ENCODE results near the gene UGGT1. TPM values are rescaled to one million over a fixed set of nuclear protein-coding genes. Genes with fewer than 3 reads are reported as not detected.
"Not testable (repeated sequence)": the region's sequence is repeated elsewhere in the genome, so short reads cannot be mapped to it uniquely, and the experiment has no call there.

Gene UGGT1
- total RNA-seq, 6 donors from 2014 or later: 34.1 to 103 (median 43.1) TPM

- Histone ChIP-seq H3K9me3 (no peaks in the 10 kb centered on the region), H3K4me3 (no peak overlapping the region), H3K4me1 (no peaks in the 10 kb centered on the region), H3K27ac (no peak overlapping the region), H3K36me3 (peaks cover 9 to 95% (median 66%) of the 10 kb centered on the region in 4 donors), H3K27me3 (no peaks in the 10 kb centered on the region)
- no peak for DNase-seq
- TF ChIP-seq EP300 (IDR thresholded peaks at IDR 0.05) (no peak), POLR2AphosphoS5 (IDR thresholded peaks at IDR 0.05) (no peak), POLR2A (IDR thresholded peaks at IDR 0.05) (no peak)
- TF ChIP-seq, protein P1, sequence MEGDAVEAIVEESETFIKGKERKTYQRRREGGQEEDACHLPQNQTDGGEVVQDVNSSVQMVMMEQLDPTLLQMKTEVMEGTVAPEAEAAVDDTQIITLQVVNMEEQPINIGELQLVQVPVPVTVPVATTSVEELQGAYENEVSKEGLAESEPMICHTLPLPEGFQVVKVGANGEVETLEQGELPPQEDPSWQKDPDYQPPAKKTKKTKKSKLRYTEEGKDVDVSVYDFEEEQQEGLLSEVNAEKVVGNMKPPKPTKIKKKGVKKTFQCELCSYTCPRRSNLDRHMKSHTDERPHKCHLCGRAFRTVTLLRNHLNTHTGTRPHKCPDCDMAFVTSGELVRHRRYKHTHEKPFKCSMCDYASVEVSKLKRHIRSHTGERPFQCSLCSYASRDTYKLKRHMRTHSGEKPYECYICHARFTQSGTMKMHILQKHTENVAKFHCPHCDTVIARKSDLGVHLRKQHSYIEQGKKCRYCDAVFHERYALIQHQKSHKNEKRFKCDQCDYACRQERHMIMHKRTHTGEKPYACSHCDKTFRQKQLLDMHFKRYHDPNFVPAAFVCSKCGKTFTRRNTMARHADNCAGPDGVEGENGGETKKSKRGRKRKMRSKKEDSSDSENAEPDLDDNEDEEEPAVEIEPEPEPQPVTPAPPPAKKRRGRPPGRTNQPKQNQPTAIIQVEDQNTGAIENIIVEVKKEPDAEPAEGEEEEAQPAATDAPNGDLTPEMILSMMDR (IDR thresholded peaks at IDR 0.05): no peak
- ATAC-seq (ENCODE audit: low FRiP score in 2 of 2): no peak
- 91 to 92% methylated on average over 5 of the region's 5 CpGs for WGBS, 2 donors
These were observed 81.2 kb downstream of the UGGT1 start for GRCh38 chr2:128172191-128172590.

DNA sequence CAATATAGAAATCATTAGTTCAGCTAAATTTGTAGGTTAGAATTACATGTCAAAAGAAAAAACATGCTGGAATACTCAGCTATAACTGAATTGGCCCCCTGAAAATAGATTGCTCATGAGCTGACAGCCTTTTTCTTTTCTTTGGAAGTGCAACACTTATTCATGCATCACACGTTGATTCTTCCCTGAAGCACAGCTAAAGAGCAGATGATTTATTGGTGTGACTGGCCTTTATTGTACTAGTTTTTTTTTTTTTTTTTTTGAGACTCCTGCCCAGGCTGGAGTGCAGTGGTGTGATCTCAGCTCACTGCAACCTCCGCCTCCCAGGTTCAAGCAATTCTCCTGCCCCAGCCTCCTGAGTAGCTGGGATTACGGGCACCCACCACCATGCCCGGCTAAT is 83.1 kb downstream of the UGGT1 start:
- H3K4me3 ChIP-seq; ATAC-seq (ENCODE audit: low FRiP score in 2 of 2); H3K27ac ChIP-seq; H3K27me3 ChIP-seq; DNase-seq; H3K9me3 ChIP-seq; H3K4me1 ChIP-seq: not testable (repeated sequence)
- H3K36me3 ChIP-seq: peaks cover 9 to 98% (median 70%) of the 10 kb centered on the region in 4 donors
- WGBS, 2 donors: 96 to 98% methylated on average over 4 of the region's 4 CpGs

DNA sequence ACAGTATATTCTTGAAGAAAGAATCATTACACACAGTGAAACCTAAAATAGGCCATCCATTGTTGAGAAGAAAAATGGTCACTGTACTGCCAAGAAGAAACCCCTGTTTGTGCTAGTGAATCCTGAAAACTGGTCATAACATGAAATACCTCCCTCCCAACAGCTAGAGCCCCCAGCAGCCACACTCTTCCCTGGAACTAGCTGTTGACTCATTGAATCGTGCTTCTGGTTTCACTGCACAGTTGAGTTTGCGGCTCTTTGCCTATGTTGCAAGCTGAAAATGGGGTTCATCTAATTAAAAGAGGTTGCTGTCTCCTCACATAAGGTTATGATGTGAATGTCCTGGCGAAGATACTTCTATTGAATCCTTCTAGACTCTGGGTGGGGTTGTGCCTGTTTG is 86.3 kb downstream of the UGGT1 start:
- no peaks in the 10 kb centered on the region for H3K27me3 ChIP-seq
- no peak overlapping the region for H3K27ac ChIP-seq
- H3K36me3 ChIP-seq: peaks cover 17 to 96% (median 71%) of the 10 kb centered on the region in 4 donors
- no peak for DNase-seq
- TF ChIP-seq, protein P1 (IDR thresholded peaks at IDR 0.05): no peak
- no peak for TF ChIP-seq POLR2AphosphoS5 (IDR thresholded peaks at IDR 0.05)
- no peak for TF ChIP-seq POLR2A (IDR thresholded peaks at IDR 0.05)
- TF ChIP-seq EP300 (IDR thresholded peaks at IDR 0.05): no peak
- WGBS, 2 donors: 87 to 92% methylated on average over 3 of the region's 3 CpGs
- peaks cover 0 to 11% (median 2%) of the 10 kb centered on the region in 4 donors for H3K4me1 ChIP-seq
- ATAC-seq (ENCODE audit: low FRiP score in 2 of 2): no peak
- H3K9me3 ChIP-seq: no peaks in the 10 kb centered on the region
- H3K4me3 ChIP-seq: no peak overlapping the region

DNA sequence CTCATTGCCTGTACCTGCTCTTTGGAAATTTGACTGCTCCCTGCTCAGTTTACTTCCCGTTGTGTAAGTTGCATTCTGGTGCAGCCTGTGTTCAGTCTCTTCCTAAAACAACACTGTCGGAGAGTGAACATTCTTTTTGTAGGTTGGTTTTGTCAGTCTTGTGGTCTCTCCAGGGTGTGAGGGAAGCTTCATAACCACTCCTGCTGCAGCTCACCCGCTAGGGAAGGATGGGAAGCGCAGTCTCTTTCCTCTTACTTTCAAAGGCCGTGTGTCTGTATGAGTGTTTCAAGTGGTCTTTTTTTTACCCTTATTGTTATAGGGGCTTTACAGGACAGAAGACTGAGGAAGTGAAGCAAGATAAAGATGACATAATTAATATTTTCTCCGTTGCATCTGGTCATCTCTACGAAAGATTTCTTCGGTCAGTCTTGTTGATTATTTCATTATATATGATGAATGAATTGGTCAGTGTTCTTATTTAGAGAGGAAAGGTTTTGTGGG is 87.2 kb downstream of the UGGT1 start:
- H3K4me3 ChIP-seq: no peak overlapping the region
- no peaks in the 10 kb centered on the region for H3K27me3 ChIP-seq
- ATAC-seq (ENCODE audit: low FRiP score in 2 of 2) (no peak), DNase-seq (no peak)
- H3K4me1 ChIP-seq: peaks cover 0 to 11% (median 2%) of the 10 kb centered on the region in 4 donors
- H3K9me3 ChIP-seq: no peaks in the 10 kb centered on the region
- peaks cover 17 to 95% (median 69%) of the 10 kb centered on the region in 4 donors for H3K36me3 ChIP-seq
- H3K27ac ChIP-seq: no peak overlapping the region
- WGBS, 2 donors: 83 to 85% methylated on average over 8 of the region's 8 CpGs
- TF ChIP-seq EP300 (IDR thresholded peaks at IDR 0.05) (no peak), POLR2AphosphoS5 (IDR thresholded peaks at IDR 0.05) (no peak), POLR2A (IDR thresholded peaks at IDR 0.05) (no peak)

- Histone ChIP-seq H3K27ac (no peak overlapping the region), H3K9me3 (no peaks in the 10 kb centered on the region), H3K36me3 (peaks cover 17 to 94% (median 65%) of the 10 kb centered on the region in 4 donors), H3K4me3 (no peak overlapping the region), H3K4me1 (peaks cover 0 to 11% (median 2%) of the 10 kb centered on the region in 4 donors), H3K27me3 (no peaks in the 10 kb centered on the region)
- TF ChIP-seq, protein P1 (IDR thresholded peaks at IDR 0.05): peak in 5 of 6 experiments; percentile 43 to 62 (median 57)
- no peak for TF ChIP-seq POLR2AphosphoS5 (IDR thresholded peaks at IDR 0.05)
- 61 to 70% methylated on average over 9 of the region's 9 CpGs for WGBS, 2 donors
- ATAC-seq (ENCODE audit: low FRiP score in 2 of 2): peak; percentile 74 to 88
- DNase-seq: peak in 1 of 2 donors; percentile 60
These were observed 87.9 kb downstream of the UGGT1 start for GRCh38 chr2:128178650-128179460.
